GM12873 (cell line): ENCODE measurements around the gene SH3TC1.

ENCODE experiments used
- TF ChIP-seq, protein P1 (sequence below): IDR thresholded peaks from 2 replicates; pipeline ENCODE4 v1.5.1; 2012; ENCODE audit warnings: low read depth, mild to moderate bottlenecking, moderate library complexity, low read length, control low read depth; ENCODE audit not compliant: insufficient read depth; ENCODE audit errors: missing control alignments

SH3TC1 gene

GRCh38 chr4:8280158-8280875 lies 81.2 kb downstream of the SH3TC1 start:
- TF ChIP-seq, protein P1, sequence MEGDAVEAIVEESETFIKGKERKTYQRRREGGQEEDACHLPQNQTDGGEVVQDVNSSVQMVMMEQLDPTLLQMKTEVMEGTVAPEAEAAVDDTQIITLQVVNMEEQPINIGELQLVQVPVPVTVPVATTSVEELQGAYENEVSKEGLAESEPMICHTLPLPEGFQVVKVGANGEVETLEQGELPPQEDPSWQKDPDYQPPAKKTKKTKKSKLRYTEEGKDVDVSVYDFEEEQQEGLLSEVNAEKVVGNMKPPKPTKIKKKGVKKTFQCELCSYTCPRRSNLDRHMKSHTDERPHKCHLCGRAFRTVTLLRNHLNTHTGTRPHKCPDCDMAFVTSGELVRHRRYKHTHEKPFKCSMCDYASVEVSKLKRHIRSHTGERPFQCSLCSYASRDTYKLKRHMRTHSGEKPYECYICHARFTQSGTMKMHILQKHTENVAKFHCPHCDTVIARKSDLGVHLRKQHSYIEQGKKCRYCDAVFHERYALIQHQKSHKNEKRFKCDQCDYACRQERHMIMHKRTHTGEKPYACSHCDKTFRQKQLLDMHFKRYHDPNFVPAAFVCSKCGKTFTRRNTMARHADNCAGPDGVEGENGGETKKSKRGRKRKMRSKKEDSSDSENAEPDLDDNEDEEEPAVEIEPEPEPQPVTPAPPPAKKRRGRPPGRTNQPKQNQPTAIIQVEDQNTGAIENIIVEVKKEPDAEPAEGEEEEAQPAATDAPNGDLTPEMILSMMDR = no peak

DNA sequence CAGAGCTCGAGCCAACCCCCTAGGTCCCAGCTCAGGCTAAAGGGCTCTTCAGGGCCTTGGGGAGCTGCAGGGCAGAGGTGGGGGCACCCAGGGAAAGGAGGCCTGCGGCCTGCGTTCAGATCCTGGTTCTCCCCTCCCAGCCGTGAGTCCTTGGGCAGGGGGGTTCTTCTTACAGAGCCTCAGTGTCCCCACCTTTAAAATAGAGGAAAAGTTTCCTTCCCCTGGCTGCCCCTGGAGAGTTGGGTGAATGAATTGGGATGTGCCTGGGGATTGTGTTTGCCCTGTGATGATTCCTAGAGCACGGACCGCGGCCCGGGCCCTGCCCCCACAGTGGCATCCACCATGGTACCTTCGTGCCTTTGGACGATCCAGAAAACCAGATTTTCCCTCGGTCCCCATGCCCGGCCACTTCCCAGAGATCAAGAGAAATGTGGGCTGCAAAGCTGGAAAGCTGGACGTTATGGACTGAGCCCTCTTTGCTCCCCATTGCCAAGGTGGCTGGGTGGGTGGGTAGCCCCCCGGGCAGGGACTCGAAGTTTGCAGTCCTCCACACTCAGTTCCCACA lies 81.9 kb downstream of the SH3TC1 start:
- TF ChIP-seq, protein P1 = no peak

- TF ChIP-seq, protein P1 = no peak
These were observed 82.5 kb downstream of the SH3TC1 start for GRCh38 chr4:8281519-8282133.

DNA sequence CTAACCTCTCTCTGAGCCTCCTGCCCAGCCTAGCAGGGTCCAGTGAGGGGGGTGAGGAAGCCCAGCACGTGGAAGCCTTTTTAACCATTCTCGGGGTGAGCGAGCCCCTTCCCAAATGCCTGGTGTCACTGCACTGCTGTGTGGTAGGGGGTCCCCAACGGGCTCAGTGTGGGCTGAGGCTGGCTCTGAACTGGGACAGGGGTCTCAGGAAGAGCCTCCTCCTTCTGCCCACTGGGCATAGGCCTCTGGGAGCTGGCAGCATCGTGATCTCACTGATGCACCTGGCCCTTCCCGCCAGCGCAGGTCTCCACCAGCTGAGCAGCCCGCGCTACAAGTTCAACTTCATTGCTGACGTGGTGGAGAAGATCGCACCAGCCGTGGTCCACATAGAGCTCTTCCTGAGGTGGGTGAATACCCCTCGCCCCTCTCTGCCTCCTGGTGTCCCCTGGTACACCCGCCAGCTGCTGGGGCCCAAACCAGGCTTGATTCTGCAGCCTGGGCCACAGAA lies 83.1 kb downstream of the SH3TC1 start:
- TF ChIP-seq, protein P1 = no peak

DNA sequence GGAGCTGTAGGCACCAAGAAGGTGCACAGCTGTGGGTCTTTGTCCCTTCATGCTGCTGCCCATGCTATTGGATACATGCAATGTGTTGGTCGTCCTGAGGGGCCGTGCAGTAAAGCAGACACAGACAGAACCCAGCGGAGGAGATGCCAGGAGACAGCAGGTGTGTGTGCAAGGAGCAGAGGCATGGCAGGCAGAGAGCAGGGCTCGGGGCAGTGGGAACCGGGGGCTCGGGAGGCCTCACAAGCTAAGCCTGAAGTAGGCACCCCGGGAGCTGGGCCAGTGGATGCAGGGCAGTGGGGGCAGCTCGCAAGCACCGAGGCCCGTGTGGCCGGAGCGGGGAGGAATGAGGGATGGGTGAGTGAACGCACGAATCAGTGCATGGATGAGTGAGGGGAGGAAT lies 83.7 kb downstream of the SH3TC1 start:
- TF ChIP-seq, protein P1 = no peak

DNA sequence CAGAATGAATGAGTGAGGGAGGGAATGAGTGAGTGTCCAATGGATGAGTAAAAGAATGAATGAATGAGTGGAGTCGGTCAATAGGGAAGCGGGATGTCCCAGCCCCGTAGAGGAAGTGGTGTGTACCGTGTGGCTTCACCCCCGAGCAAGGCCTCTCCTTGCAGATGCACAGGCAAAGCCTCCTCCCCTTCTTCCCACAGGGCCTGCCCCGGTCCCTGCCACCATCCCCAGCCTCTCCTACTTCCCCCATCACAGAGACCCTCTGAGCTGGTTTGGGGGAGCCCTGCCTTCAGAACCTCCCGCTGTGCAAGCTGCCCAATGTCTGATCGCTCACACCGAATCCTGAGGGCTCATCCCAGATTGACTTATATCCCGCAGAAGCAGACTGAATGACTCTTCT lies 84.1 kb downstream of the SH3TC1 start:
- TF ChIP-seq, protein P1 = no peak

GRCh38 chr4:8283631-8284121 lies 84.6 kb downstream of the SH3TC1 start:
- TF ChIP-seq, protein P1 = no peak
